ENCODE data around the gene NTN1. TPM values are rescaled to one million over a fixed set of nuclear protein-coding genes. Genes with fewer than 3 reads are reported as not detected.
A peak's percentile ranks its signal among the peaks of the same experiment; 100 is the strongest.

NTN1 gene
- total RNA-seq, 1 experiment from 2014 or later: 1.2 TPM

GRCh38 chr17:9179602-9180001 lies 158.3 kb downstream of the NTN1 start:
- no peak overlapping the region for H2BK15ac ChIP-seq (ENCODE audit: low read depth, low read length)
- H3K27ac ChIP-seq (ENCODE audit: insufficient read length, low read depth, low read length): no peak overlapping the region
- H3K9me3 ChIP-seq (ENCODE audit: control insufficient read depth, low read depth, low read length): no peaks in the 10 kb centered on the region
- H3K23me2 ChIP-seq (ENCODE audit: insufficient read length, low read depth, low read length, poor library complexity, severe bottlenecking): no peaks in the 10 kb centered on the region
- WGBS (ENCODE audit: extremely low coverage, insufficient read length, low lambda C conversion rate): no CpG with 5 or more reads among the region's 14 CpGs
- H2BK20ac ChIP-seq (ENCODE audit: low read depth, low read length, poor library complexity, severe bottlenecking): no peak overlapping the region
- no peak overlapping the region for H2AK5ac ChIP-seq (ENCODE audit: insufficient read length, low read length)
- Mint-ChIP-seq H3K27ac (no peak overlapping the region; a peak in 1 of 7 replicates), H3K9me3 (peaks cover 0 to under 1% of the 10 kb centered on the region in 2 experiments; a peak in 1 of 5 replicates), H3K36me3 (ENCODE audit: insufficient read depth in 1 of 3, low read depth in 3 of 3) (peaks cover 0 to under 1% (median 0%) of the 10 kb centered on the region in 3 experiments; a peak in 1 of 7 replicates), H3K27me3 (ENCODE audit: low read depth) (no peaks in the 10 kb centered on the region; the same call in none of the 2 replicates), H3K4me1 (peaks cover 7 to 21% of the 10 kb centered on the region in 2 experiments), H3K4me3 (no peak overlapping the region)
- H3K4ac ChIP-seq (ENCODE audit: low read depth, low read length): no peak overlapping the region
- no peak overlapping the region for H2BK12ac ChIP-seq (ENCODE audit: insufficient read length, low read depth, low read length)
- no peak overlapping the region for H4K5ac ChIP-seq (ENCODE audit: insufficient read length, low read depth, low read length)
- H2BK120ac ChIP-seq (ENCODE audit: low read depth, low read length, poor library complexity, severe bottlenecking): no peak overlapping the region
- no peak overlapping the region for H3K18ac ChIP-seq (ENCODE audit: insufficient read length, low read depth, low read length)
- TF ChIP-seq CTCF (conservative IDR thresholded peaks at IDR 0.05): peak; percentile 35; the same call in 2 of the 3 replicates
- H3K56ac ChIP-seq (ENCODE audit: insufficient read length, low read depth, low read length): no peak overlapping the region
- H3K23ac ChIP-seq (ENCODE audit: insufficient read length, low read depth, low read length): no peak overlapping the region
- no peak overlapping the region; the same call in 1 of the 2 replicates for H3K14ac ChIP-seq (ENCODE audit: insufficient read depth, low read length)
- no peak overlapping the region for H4K91ac ChIP-seq (ENCODE audit: insufficient read length, low read depth, low read length)
- no peak overlapping the region for H3T11ph ChIP-seq (ENCODE audit: low read length)
- H3K4me1 ChIP-seq (ENCODE audit: insufficient read depth, low read length): no peaks in the 10 kb centered on the region
- no peak overlapping the region for H2AFZ ChIP-seq (ENCODE audit: low read length)
- H3K4me2 ChIP-seq (ENCODE audit: insufficient read depth, insufficient read length, low read length): no peak overlapping the region
- H3K27me3 ChIP-seq (ENCODE audit: insufficient read depth, low read length): no peaks in the 10 kb centered on the region
- no peak overlapping the region for H3K9ac ChIP-seq (ENCODE audit: extremely low read depth, insufficient read length, low read length)
- H3K79me2 ChIP-seq (ENCODE audit: insufficient read depth, low read length): no peaks in the 10 kb centered on the region
- DNase-seq: peak; percentile 67
- no peaks in the 10 kb centered on the region for H3K79me1 ChIP-seq (ENCODE audit: insufficient read depth, low read depth, low read length, poor library complexity, severe bottlenecking)
- H2BK5ac ChIP-seq (ENCODE audit: insufficient read length, low read length): no peak overlapping the region
- no peaks in the 10 kb centered on the region for H4K20me1 ChIP-seq (ENCODE audit: control insufficient read depth, insufficient read depth, insufficient read length)
- H4K8ac ChIP-seq (replicated peaks; ENCODE audit: insufficient read length, low read depth, low read length): no peak overlapping the region
